Thoracic aorta (tissue), 2 donors: ENCODE measurements around the gene GABRG3. TPM values are rescaled to one million over a fixed set of nuclear protein-coding genes. Genes with fewer than 3 reads are reported as not detected.

Source experiments
- ATAC-seq: fragments of 150-250 bp; one replicate; pipeline ENCODE4 v1.8.0; 2017; ENCODE audit warnings: low read depth; ENCODE audit not compliant: insufficient number of reproducible peaks, low FRiP score
- DNase-seq: peaks from one replicate; pipeline ENCODE4 v3.0.0-alpha.2; 2020; ENCODE audit warnings: low spot score
- H3K27ac ChIP-seq, 2 donors: fragments of 200-600 bp; sonication (generic); 1 replicate in 1 of 2; 2 replicates in 1 of 2; pipeline ENCODE4 v1.5.1; 2016; ENCODE audit warnings: mild to moderate bottlenecking in 2 of 2, moderate library complexity in 2 of 2
- H3K27me3 ChIP-seq: fragments of 200-600 bp; sonication (generic); replicated peaks from 2 replicates; pipeline ENCODE4 v1.6.0; 2016; ENCODE audit warnings: mild to moderate bottlenecking; ENCODE audit not compliant: insufficient read depth
- H3K36me3 ChIP-seq: fragments of 200-600 bp; sonication (generic); one replicate; pipeline ENCODE4 v1.5.1; 2016
- H3K4me1 ChIP-seq, 2 donors: fragments of 200-600 bp; sonication (generic); 1 replicate in 1 of 2; 2 replicates in 1 of 2; pipeline versions ENCODE4 v1.5.1 to v1.6.0; 2016; ENCODE audit warnings: low read depth in 2 of 2, mild to moderate bottlenecking in 1 of 2; ENCODE audit not compliant: control insufficient read depth in 1 of 2
- H3K4me3 ChIP-seq: fragments of 200-600 bp; sonication (generic); 2 replicates; pipeline ENCODE4 v1.5.1; 2016; ENCODE audit warnings: mild to moderate bottlenecking
- H3K9me3 ChIP-seq: fragments of 200-600 bp; sonication (generic); 2 replicates; pipeline ENCODE4 v1.5.1; 2016
- total RNA-seq, 2 donors: library from RNA; depleted of rRNA; stranded (reverse); fragments of >200 nt; gene quantifications; one replicate each; pipeline versions ENCODE4 v1.1.0 to v1.2.3, GENCODE V29; 2016
- TF ChIP-seq, protein P1 (sequence below): fragments of 200-600 bp; sonication (generic); IDR thresholded peaks from one replicate; pipeline ENCODE4 v1.5.1; 2019; ENCODE audit warnings: antibody characterized with exemption

GABRG3 gene
- total RNA-seq, 2 donors from 2014 or later = not detected

GRCh38 chr15:27426805-27427204 lies 455.8 kb downstream of the GABRG3 start:
- Histone ChIP-seq H3K9me3 (no peaks in the 10 kb centered on the region), H3K4me3 (no peak overlapping the region), H3K27ac (no peak overlapping the region), H3K27me3 (no peaks in the 10 kb centered on the region), H3K36me3 (no peaks in the 10 kb centered on the region), H3K4me1 (no peaks in the 10 kb centered on the region)
- DNase-seq = no peak
- no peak for ATAC-seq
- TF ChIP-seq, protein P1, sequence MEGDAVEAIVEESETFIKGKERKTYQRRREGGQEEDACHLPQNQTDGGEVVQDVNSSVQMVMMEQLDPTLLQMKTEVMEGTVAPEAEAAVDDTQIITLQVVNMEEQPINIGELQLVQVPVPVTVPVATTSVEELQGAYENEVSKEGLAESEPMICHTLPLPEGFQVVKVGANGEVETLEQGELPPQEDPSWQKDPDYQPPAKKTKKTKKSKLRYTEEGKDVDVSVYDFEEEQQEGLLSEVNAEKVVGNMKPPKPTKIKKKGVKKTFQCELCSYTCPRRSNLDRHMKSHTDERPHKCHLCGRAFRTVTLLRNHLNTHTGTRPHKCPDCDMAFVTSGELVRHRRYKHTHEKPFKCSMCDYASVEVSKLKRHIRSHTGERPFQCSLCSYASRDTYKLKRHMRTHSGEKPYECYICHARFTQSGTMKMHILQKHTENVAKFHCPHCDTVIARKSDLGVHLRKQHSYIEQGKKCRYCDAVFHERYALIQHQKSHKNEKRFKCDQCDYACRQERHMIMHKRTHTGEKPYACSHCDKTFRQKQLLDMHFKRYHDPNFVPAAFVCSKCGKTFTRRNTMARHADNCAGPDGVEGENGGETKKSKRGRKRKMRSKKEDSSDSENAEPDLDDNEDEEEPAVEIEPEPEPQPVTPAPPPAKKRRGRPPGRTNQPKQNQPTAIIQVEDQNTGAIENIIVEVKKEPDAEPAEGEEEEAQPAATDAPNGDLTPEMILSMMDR = no peak

GRCh38 chr15:27427276-27427675 lies 456.3 kb downstream of the GABRG3 start:
- H3K27me3 ChIP-seq = no peaks in the 10 kb centered on the region
- no peak overlapping the region for H3K27ac ChIP-seq
- H3K4me1 ChIP-seq = no peaks in the 10 kb centered on the region
- no peaks in the 10 kb centered on the region for H3K9me3 ChIP-seq
- TF ChIP-seq, protein P1 = no peak
- no peaks in the 10 kb centered on the region for H3K36me3 ChIP-seq
- ATAC-seq (no peak), DNase-seq (no peak)
- no peak overlapping the region for H3K4me3 ChIP-seq

DNA sequence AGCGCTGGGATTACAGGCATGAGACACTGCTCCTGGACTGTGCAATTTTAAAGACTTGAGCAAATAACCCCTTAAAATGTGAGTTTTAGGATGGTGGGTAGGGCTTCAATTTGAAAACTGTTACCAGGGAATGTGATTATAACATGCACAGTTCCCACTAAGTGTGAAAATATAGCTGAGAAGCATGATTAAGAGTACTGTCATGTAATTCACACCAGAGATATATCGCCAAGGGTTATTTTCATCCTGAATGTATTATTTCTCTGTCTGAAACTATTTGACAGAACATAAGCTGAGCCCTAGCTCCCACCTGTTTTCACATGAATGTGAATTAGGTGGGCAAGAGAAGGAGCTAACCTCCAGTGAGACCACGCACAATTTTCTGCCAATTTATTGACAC lies 457.2 kb downstream of the GABRG3 start:
- Histone ChIP-seq H3K27me3 (no peaks in the 10 kb centered on the region), H3K4me3 (no peak overlapping the region), H3K4me1 (no peaks in the 10 kb centered on the region), H3K36me3 (no peaks in the 10 kb centered on the region), H3K9me3 (no peaks in the 10 kb centered on the region), H3K27ac (no peak overlapping the region)
- no peak for ATAC-seq
- TF ChIP-seq, protein P1 = no peak
- no peak for DNase-seq

- no peaks in the 10 kb centered on the region for H3K4me1 ChIP-seq
- H3K4me3 ChIP-seq = no peak overlapping the region
- TF ChIP-seq, protein P1 = no peak
- no peaks in the 10 kb centered on the region for H3K36me3 ChIP-seq
- no peaks in the 10 kb centered on the region for H3K9me3 ChIP-seq
- ATAC-seq = no peak
- no peaks in the 10 kb centered on the region for H3K27me3 ChIP-seq
- no peak for DNase-seq
- no peak overlapping the region for H3K27ac ChIP-seq
Observed at GRCh38 chr15:27429577-27429976, 458.6 kb downstream of the GABRG3 start.

- Histone ChIP-seq H3K36me3 (no peaks in the 10 kb centered on the region), H3K27me3 (no peaks in the 10 kb centered on the region), H3K27ac (no peak overlapping the region), H3K4me1 (no peaks in the 10 kb centered on the region), H3K4me3 (no peak overlapping the region), H3K9me3 (no peaks in the 10 kb centered on the region)
- ATAC-seq (no peak), DNase-seq (no peak)
- TF ChIP-seq, protein P1 = no peak
Observed at GRCh38 chr15:27433604-27434003, 462.6 kb downstream of the GABRG3 start.
